Measurements from ENCODE around the gene SCD. TPM values are rescaled to one million over a fixed set of nuclear protein-coding genes. Genes with fewer than 3 reads are reported as not detected.

Gene SCD
- total and polyA plus RNA-seq, 2 experiments from 2014 or later, result 19.5 TPM

DNA sequence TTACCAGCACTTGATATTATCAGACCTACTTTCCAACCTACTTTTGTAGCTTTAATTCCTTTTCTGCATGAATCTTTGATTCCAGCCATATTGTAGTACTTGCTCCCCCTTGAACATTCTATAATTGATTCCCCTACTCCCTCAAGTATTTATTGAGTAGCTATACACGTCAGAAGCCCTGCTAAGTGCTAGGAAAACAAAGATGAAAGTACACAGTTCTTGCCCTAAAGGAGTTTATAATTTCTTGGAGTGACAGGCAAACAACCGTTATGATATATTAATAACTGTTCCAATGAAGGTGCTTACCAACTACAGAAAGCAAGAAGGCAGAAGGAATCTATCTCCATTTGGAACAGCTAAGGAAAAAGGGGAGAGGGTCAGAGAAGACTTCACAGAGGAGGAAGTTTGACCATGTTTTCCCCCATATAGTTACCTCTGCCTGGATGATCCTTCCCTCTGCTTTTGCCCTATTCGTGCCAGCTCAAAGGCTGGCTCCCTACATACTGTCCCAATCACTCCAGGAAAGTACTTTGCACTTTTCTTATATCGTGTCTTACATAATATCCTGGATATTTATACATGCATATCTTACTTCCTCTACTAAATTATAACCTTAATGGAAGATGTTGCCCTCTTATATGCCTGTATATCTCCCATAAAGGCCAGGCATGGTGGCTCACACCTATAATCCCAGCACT lies 54.7 kb downstream of the SCD start:
- Histone ChIP-seq H3F3A (ENCODE audit: insufficient read depth) (no peaks in the 10 kb centered on the region), H3K9me3 (ENCODE audit: low read depth) (no peaks in the 10 kb centered on the region), H2AFZ (no peak overlapping the region), H3K4me3 (no peak overlapping the region), H3K4me1 (ENCODE audit: insufficient read depth) (no peaks in the 10 kb centered on the region), H3K36me3 (ENCODE audit: low read depth) (no peaks in the 10 kb centered on the region), H3K9ac (no peak overlapping the region), H4K20me1 (ENCODE audit: insufficient read depth) (no peaks in the 10 kb centered on the region), H3K27me3 (replicated peaks; ENCODE audit: insufficient read depth) (0 out of 2 replicates have a peak, but pooled peaks cover 2% of the 10 kb centered on the region), H3K27ac (no peak overlapping the region), H3K4me2 (ENCODE audit: unreplicated experiment) (no peak overlapping the region), H3K9me2 (ENCODE audit: insufficient read depth) (no peaks in the 10 kb centered on the region), H3K79me2 (ENCODE audit: insufficient read depth) (no peaks in the 10 kb centered on the region)
- no peak for DNase-seq
- no peak for TF ChIP-seq EZH2phosphoT487 (IDR thresholded peaks at IDR 0.05; ENCODE audit: insufficient read depth, low read depth)
- TF ChIP-seq EZH2 (IDR thresholded peaks at IDR 0.05; ENCODE audit: insufficient read depth, poor library complexity, severe bottlenecking), result no peak
- WGBS, 2 experiments (ENCODE audit: low coverage in 1 of 2, low lambda C conversion rate in 2 of 2, missing lambda C conversion rate in 2 of 2), result 48 to 57% methylated on average over 4 of the region's 4 CpGs
- in situ Hi-C loops (cut with MboI), result no loop called here

DNA sequence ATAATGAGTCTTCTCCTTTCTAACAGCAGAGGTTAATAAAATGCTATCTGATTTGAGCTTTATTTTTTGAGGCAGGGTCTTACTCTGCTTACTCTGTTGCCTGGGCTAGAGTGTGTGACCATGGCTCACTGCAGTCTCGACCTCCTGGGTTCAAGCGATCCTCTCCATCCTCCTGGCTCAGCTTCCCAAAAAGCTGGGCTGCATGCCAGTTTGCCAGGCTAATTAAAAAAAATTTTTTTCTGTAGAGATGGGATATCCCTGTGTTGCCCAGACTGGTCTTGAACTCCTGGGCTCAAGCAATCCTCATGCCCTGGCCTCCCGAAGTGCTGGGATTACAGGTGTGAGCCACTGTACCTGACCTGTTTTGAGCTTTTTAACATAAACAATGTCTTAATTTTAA lies 56.7 kb downstream of the SCD start:
- H3K9ac ChIP-seq, result no peak overlapping the region
- H2AFZ ChIP-seq, result no peak overlapping the region
- H3K4me3 ChIP-seq, result no peak overlapping the region
- 0 out of 2 replicates have a peak, but pooled peaks cover 2% of the 10 kb centered on the region for H3K27me3 ChIP-seq (replicated peaks; ENCODE audit: insufficient read depth)
- no peak for DNase-seq
- no peaks in the 10 kb centered on the region for H3K36me3 ChIP-seq (ENCODE audit: low read depth)
- no peaks in the 10 kb centered on the region for H4K20me1 ChIP-seq (ENCODE audit: insufficient read depth)
- H3K9me3 ChIP-seq (ENCODE audit: low read depth), result no peaks in the 10 kb centered on the region
- no peak overlapping the region for H3K27ac ChIP-seq
- in situ Hi-C loops (cut with MboI), result no loop called here
- H3K9me2 ChIP-seq (ENCODE audit: insufficient read depth), result no peaks in the 10 kb centered on the region
- no peaks in the 10 kb centered on the region for H3F3A ChIP-seq (ENCODE audit: insufficient read depth)
- WGBS, 2 experiments (ENCODE audit: low coverage in 1 of 2, low lambda C conversion rate in 2 of 2, missing lambda C conversion rate in 2 of 2), result 43 to 56% methylated on average over 3 of the region's 3 CpGs
- no peaks in the 10 kb centered on the region for H3K4me1 ChIP-seq (ENCODE audit: insufficient read depth)
- no peaks in the 10 kb centered on the region for H3K79me2 ChIP-seq (ENCODE audit: insufficient read depth)
- TF ChIP-seq EZH2phosphoT487 (IDR thresholded peaks at IDR 0.05; ENCODE audit: insufficient read depth, low read depth) (no peak), EZH2 (IDR thresholded peaks at IDR 0.05; ENCODE audit: insufficient read depth, poor library complexity, severe bottlenecking) (no peak)
- no peak overlapping the region for H3K4me2 ChIP-seq (ENCODE audit: unreplicated experiment)

DNA sequence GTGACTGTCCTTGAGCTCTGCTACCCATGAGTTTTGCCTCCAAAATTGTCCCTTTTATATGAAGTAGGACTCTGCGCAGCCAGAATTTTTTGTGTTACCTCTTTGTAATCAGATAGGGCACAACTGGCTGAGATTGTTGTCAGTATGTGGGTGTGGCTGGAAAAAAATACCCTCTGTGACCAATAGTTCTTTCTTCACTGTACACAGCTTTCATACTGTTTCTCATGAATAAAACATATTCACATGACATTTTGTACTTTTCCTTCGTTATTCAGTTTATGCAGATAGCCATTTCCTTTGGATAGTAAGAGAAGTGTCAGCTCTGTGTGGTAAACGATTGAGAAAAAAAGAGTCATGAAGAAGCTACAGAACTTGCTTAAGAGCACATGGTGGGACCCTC lies 66.1 kb downstream of the SCD start:
- H3K9ac ChIP-seq, result no peak overlapping the region
- no peak for DNase-seq
- no peak overlapping the region for H3K4me2 ChIP-seq (ENCODE audit: unreplicated experiment)
- TF ChIP-seq EZH2phosphoT487 (IDR thresholded peaks at IDR 0.05; ENCODE audit: insufficient read depth, low read depth) (no peak), EZH2 (IDR thresholded peaks at IDR 0.05; ENCODE audit: insufficient read depth, poor library complexity, severe bottlenecking) (no peak)
- no peaks in the 10 kb centered on the region for H3K27me3 ChIP-seq (replicated peaks; ENCODE audit: insufficient read depth)
- no peak overlapping the region for H2AFZ ChIP-seq
- no peak overlapping the region for H3K4me3 ChIP-seq
- H3K79me2 ChIP-seq (ENCODE audit: insufficient read depth), result no peaks in the 10 kb centered on the region
- no peaks in the 10 kb centered on the region for H3F3A ChIP-seq (ENCODE audit: insufficient read depth)
- no peak overlapping the region for H3K27ac ChIP-seq
- WGBS, 2 experiments (ENCODE audit: low coverage in 1 of 2, low lambda C conversion rate in 2 of 2, missing lambda C conversion rate in 2 of 2), result 59 to 66% methylated on average over 3 of the region's 3 CpGs
- in situ Hi-C loops (cut with MboI), result no loop called here
- no peaks in the 10 kb centered on the region for H3K4me1 ChIP-seq (ENCODE audit: insufficient read depth)
- H3K36me3 ChIP-seq (ENCODE audit: low read depth), result no peaks in the 10 kb centered on the region
- H3K9me3 ChIP-seq (ENCODE audit: low read depth), result no peaks in the 10 kb centered on the region
- H4K20me1 ChIP-seq (ENCODE audit: insufficient read depth), result no peaks in the 10 kb centered on the region
- H3K9me2 ChIP-seq (ENCODE audit: insufficient read depth), result no peaks in the 10 kb centered on the region

Small RNAs within 50 kb of the gene (small RNA-seq; reads per million reads assigned to genes)
- gene RF00019 (ENCODE audit: low read depth, low replicate concordance), result not detected

Other genes with a start within 250 kb of the SCD start
- gene ERLIN1, start 161.2 kb upstream of the SCD start, total RNA-seq (2014; rRNA removed; shearing (Covaris generic)), result 32.2 and 43.3 TPM in 2 replicates
- 62.5 and 63.3 TPM in 2 replicates for gene ERLIN1, start 161.2 kb upstream of the SCD start, polyA plus RNA-seq (2016; fragmentation: Nextera tagmentation; extraction: Ambion mirVana)
- 18.7 and 21.7 TPM in 2 replicates for gene CHUK, start 117.6 kb upstream of the SCD start, total RNA-seq (2014; rRNA removed; shearing (Covaris generic))
- 11.0 and 12.7 TPM in 2 replicates for gene CHUK, start 117.6 kb upstream of the SCD start, polyA plus RNA-seq (2016; fragmentation: Nextera tagmentation; extraction: Ambion mirVana)
- gene CWF19L1, start 79.6 kb upstream of the SCD start, total RNA-seq (2014; rRNA removed; shearing (Covaris generic)), result 22.6 and 25.9 TPM in 2 replicates
- gene CWF19L1, start 79.6 kb upstream of the SCD start, polyA plus RNA-seq (2016; fragmentation: Nextera tagmentation; extraction: Ambion mirVana), result 17.4 and 17.5 TPM in 2 replicates
- gene BLOC1S2, start 60.6 kb upstream of the SCD start, total RNA-seq (2014; rRNA removed; shearing (Covaris generic)), result 56.7 and 72.6 TPM in 2 replicates
- 90.8 and 97.6 TPM in 2 replicates for gene BLOC1S2, start 60.6 kb upstream of the SCD start, polyA plus RNA-seq (2016; fragmentation: Nextera tagmentation; extraction: Ambion mirVana)
- gene PKD2L1, start 17.0 kb upstream of the SCD start, total RNA-seq (2014; rRNA removed; shearing (Covaris generic)), result not detected in 2 replicates
- not detected in 2 replicates for gene PKD2L1, start 17.0 kb upstream of the SCD start, polyA plus RNA-seq (2016; fragmentation: Nextera tagmentation; extraction: Ambion mirVana)
- gene WNT8B, start 115.8 kb downstream of the SCD start, total RNA-seq (2014; rRNA removed; shearing (Covaris generic)), result not detected in 2 replicates
- gene WNT8B, start 115.8 kb downstream of the SCD start, polyA plus RNA-seq (2016; fragmentation: Nextera tagmentation; extraction: Ambion mirVana), result not detected in 2 replicates
- 2.5 and 2.7 TPM in 2 replicates for gene SEC31B, start 172.6 kb downstream of the SCD start, total RNA-seq (2014; rRNA removed; shearing (Covaris generic))
- 2.2 and 4.5 TPM in 2 replicates for gene SEC31B, start 172.6 kb downstream of the SCD start, polyA plus RNA-seq (2016; fragmentation: Nextera tagmentation; extraction: Ambion mirVana)
- 123 and 124 TPM in 2 replicates for gene NDUFB8, start 182.6 kb downstream of the SCD start, total RNA-seq (2014; rRNA removed; shearing (Covaris generic))
- 294 and 324 TPM in 2 replicates for gene NDUFB8, start 182.6 kb downstream of the SCD start, polyA plus RNA-seq (2016; fragmentation: Nextera tagmentation; extraction: Ambion mirVana)
- 5.4 and 9.8 TPM in 2 replicates for gene HIF1AN, start 188.7 kb downstream of the SCD start, total RNA-seq (2014; rRNA removed; shearing (Covaris generic))
- 35.2 and 36.7 TPM in 2 replicates for gene HIF1AN, start 188.7 kb downstream of the SCD start, polyA plus RNA-seq (2016; fragmentation: Nextera tagmentation; extraction: Ambion mirVana)